Activated naive CD4-positive, alpha-beta T cell treated with anti-CD3 and anti-CD28 coated beads, Interleukin-2, amount 50 U/mL, for 72 hours (primary cell): ENCODE results near the gene ZNF736. TPM values are rescaled to one million over a fixed set of nuclear protein-coding genes. Genes with fewer than 3 reads are reported as not detected.
A peak's percentile ranks its signal among the peaks of the same experiment; 100 is the strongest.
"Not testable (repeated sequence)": the region's sequence is repeated elsewhere in the genome, so short reads cannot be mapped to it uniquely, and the experiment has no call there.

ENCODE experiments used
- ATAC-seq, 2 donors: fragments of 150-1000 bp; cut with Tn5 transposase; 2 replicates each; pipeline ENCODE4 v1.10.0; 2021; ENCODE audit warnings: mild to moderate bottlenecking in 2 of 2, moderate library complexity in 2 of 2
- DNase-seq, 2 donors: peaks; one replicate each; pipeline ENCODE4 v3.0.0; 2021 to 2022; ENCODE audit warnings: low spot score in 2 of 2
- H3K27ac Mint-ChIP-seq, 2 donors: one replicate each; pipeline ENCODE4 v1.8.0; 2022; ENCODE audit warnings: mild to moderate bottlenecking in 2 of 2, mixed read lengths in 2 of 2
- H3K36me3 Mint-ChIP-seq, 2 donors: one replicate each; pipeline ENCODE4 v1.8.0; 2022; ENCODE audit warnings: mixed read lengths in 2 of 2
- H3K9me3 Mint-ChIP-seq, 2 donors: one replicate each; pipeline ENCODE4 v1.8.0; 2022; ENCODE audit warnings: mixed read lengths in 2 of 2
- total RNA-seq, 2 donors: library from RNA; stranded (reverse); gene quantifications; one replicate each; pipeline ENCODE4 v1.2.3, GENCODE V29; 2022

Gene ZNF736
- total RNA-seq, 2 donors from 2014 or later: 26.7 to 27.8 TPM

GRCh38 chr7:64348713-64349210 lies 35.0 kb downstream of the ZNF736 start:
- H3K36me3 Mint-ChIP-seq: peaks cover 68 to 83% of the 10 kb centered on the region in 2 donors
- ATAC-seq, DNase-seq: not testable (repeated sequence)
- peak overlapping the region in 1 of 2 donors; percentile 37 for H3K27ac Mint-ChIP-seq
- H3K9me3 Mint-ChIP-seq: peaks cover 50 to 53% of the 10 kb centered on the region in 2 donors

GRCh38 chr7:64359543-64359942 lies 45.8 kb downstream of the ZNF736 start:
- Mint-ChIP-seq H3K9me3 (peaks cover 46 to 49% of the 10 kb centered on the region in 2 donors), H3K36me3 (peaks cover 56 to 59% of the 10 kb centered on the region in 2 donors), H3K27ac (no peak overlapping the region)
- ATAC-seq (no peak), DNase-seq (no peak)

- ATAC-seq (no peak), DNase-seq (no peak)
- peaks cover 25 to 62% of the 10 kb centered on the region in 2 donors for H3K36me3 Mint-ChIP-seq
- peaks cover 52 to 55% of the 10 kb centered on the region in 2 donors for H3K9me3 Mint-ChIP-seq
- H3K27ac Mint-ChIP-seq: no peak overlapping the region
Measured at GRCh38 chr7:64371116-64371515, 57.4 kb downstream of the ZNF736 start.

GRCh38 chr7:64373017-64373416 lies 59.3 kb downstream of the ZNF736 start:
- Mint-ChIP-seq H3K36me3 (peaks cover 19 to 54% of the 10 kb centered on the region in 2 donors), H3K9me3 (peaks cover 43 to 47% of the 10 kb centered on the region in 2 donors), H3K27ac (no peak overlapping the region)
- no peak for DNase-seq
- no peak for ATAC-seq

GRCh38 chr7:64400401-64400800 lies 86.6 kb downstream of the ZNF736 start:
- Mint-ChIP-seq H3K36me3 (no peaks in the 10 kb centered on the region), H3K27ac (no peak overlapping the region), H3K9me3 (peaks cover 4% of the 10 kb centered on the region in 2 donors)
- no peak for DNase-seq
- ATAC-seq: peak in 1 of 2 donors; percentile 20

Other genes starting within 250 kb of the ZNF736 start
- not detected for gene ZNF735, start 106.8 kb upstream of the ZNF736 start, total RNA-seq
- not detected for gene ZNF679, start 85.5 kb upstream of the ZNF736 start, total RNA-seq
- gene ZNF680, start 249.1 kb downstream of the ZNF736 start, total RNA-seq: 10 to 100 TPM; 14.6 to 22.2 TPM